Occipital lobe (tissue), 2 donors: Measurements from ENCODE around the gene GRHL3. TPM values are rescaled to one million over a fixed set of nuclear protein-coding genes. Genes with fewer than 3 reads are reported as not detected.

Experiments
- DNase-seq: peaks from one replicate; lab custom pipeline; 2025; lab: John Stamatoyannopoulos, UW
- total RNA-seq: library from RNA; depleted of rRNA; stranded (reverse); fragments of >200 nt; gene quantifications from one replicate; pipeline ENCODE4 v1.2.3, GENCODE V29; 2014

Gene GRHL3
- total RNA-seq, 1 donor from 2014 or later, result not detected

DNA sequence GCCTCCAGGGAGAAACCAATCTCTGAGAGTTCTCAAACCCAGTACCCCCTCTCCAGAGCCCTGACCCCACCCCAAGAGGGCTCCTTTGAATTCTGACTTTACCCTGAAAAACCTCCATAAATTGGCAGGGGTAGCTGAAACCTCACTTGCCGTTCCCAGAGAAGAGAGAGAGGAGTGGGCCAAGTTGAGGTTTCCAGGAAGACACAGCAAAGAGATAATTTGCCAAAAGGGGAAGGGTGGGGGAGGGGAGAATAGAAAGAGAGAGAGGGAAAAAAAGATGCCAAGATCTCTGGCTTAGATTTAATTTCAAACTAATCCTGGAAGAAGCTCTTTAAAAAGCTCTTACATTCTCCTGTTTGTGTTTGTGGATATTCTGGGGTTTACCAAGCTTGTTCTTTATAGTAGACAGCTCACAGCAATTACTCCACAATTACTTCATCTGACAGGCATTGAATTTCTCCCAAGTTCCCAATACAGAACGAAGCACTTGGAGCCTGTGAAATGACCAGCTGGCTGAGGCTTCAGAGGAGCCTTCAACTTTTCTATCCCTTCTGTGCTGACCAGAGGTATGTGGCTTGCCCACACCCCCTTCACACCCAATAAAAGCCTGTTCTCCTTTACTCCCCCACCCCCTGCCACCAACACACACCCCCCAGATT is 1.1 kb upstream of the GRHL3 start:
- no peak for DNase-seq

DNA sequence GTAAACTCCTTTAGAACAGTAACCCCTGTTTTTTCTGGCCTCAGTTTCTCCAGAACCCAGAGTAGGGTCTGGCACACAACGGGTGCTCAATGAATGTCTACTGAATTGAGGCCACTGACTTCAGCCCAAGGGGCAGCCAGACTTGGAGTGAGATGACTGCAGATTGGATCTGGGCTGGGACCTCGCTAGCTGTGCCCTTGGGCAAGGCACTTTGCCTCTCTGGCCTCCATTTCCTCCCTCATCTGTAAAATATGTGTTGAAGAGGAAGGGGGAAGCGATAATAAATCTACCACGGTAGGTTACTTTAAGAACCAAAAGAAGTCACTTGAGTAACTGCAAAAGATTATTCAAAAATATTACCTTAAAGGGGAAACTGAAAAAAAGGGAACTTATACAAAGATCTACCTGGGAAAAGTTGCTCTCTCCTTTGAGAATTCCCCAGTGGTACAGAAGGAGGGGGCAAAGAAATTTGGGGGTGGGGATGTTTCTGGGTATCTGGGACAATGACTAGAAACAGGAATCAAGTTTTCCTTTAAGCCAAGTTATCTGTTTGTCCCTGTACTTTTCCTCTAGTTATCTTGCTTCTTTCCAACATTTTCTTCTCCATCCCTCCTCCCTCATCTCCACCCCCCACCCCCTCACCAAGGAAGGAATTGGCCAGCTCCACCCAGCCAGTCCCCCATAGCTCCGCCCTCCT is 394 bp upstream of the GRHL3 start:
- no peak for DNase-seq

DNA sequence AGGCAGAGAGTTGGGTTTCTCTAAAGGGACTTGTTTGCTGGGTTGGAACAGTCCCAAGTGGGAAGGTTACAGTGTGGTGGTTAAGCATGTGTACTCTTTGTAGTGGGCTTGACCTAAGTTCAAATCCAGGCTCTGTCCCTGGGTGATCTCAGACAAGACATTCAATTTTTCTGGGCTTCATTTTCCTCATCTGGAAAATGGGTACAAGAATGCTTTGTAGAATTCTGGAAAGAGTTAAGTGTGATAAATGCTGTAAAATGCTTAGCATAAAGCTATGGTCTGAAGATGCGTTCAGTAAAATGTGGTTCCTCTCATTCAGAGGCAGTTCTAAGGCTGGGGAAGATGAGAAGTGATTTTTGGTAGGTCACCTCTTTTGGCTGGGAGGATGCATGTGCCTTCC is 805 bp downstream of the GRHL3 start:
- no peak for DNase-seq

DNA sequence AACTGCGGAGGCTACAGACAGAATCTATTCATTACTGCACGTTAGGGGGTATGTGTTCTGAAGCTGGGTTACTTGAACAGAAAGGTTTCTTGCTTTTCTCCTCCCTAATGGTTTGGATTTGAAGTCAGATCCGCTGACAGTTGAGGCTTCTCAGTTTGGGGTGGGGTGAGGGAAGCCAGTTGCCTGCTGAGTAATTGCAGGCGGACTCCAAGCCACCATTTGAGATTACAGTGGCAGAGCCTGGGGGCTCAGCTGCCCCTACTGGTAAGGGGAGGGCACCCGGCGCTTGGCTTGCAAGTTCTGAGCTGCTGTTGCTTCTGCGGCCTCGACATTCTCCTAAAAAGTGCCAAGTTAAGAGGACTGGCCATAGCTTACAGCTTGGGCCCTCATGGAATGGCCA is 2.0 kb downstream of the GRHL3 start:
- no peak for DNase-seq

DNA sequence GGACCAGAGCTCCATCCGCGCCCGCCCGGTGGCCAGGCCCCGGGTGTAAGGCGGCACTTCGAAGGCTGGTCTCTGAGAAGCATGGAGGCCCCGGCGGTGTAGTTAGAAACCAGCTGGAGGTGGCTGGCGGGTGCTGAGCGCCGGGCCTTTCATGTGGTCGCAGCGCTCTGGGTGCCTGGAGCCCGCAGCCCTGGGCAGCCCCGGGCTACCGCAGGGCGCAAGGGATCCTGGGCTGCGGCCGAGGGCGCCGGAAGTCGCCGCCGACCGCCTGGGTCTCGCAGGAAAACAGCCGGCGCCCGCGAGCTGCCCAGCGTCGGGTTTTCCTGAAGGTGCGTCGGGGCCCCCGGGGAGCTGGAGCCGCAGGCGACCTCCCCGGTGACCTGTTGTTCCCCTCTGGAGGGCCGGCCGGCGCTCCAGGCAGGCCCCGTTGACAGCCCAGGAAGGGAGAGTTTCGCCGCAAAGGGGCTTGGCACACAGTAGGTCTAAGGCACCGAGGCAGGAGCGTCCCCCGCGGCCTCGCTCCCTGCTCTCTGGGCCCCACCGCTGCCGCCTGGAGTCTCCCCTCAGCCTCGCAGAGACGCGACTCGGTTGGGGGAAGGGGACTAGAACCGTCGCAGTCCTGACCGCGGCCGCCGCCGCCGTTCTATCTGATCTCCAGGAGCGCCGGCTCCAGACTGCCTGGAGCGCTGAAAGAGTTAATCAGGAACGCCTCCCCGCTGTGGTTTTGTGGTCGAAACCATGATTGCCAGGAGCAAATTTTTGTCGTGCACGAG is 2.7 kb downstream of the GRHL3 start:
- DNase-seq, result no peak

DNA sequence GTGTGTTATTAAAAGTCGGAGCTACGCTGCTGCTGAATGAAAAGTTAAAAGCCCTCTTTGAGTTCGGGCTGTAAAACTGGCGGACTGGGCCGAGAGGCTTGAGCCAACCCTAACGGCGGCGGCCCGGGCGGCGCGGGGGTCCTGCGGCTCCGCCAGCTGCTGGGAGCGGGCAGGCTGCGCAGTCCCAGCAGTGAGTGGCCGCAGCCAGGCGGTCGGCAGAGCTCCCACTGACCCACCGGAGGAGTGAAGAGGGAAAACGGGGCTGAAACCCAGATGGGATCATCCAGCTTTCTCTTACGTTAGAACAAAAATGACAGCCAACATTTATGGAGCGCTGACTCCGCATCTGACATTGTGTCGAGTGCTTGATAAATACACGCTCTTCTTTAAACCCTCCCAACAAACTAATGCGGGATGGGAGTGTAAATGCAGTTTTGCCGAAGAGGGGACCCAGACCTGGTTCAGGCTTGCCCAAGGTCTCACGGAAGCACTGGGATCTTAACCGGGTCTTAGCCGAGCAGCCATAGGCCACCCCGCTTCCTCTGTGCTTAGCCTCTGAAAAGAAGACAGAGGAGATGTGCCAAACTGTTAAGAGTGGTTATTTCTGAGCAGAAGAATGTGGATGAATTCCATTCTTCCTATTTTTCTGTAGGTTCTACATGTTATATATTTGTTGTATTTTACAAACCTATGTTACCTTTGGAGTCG is 3.5 kb downstream of the GRHL3 start:
- DNase-seq, result no peak

DNA sequence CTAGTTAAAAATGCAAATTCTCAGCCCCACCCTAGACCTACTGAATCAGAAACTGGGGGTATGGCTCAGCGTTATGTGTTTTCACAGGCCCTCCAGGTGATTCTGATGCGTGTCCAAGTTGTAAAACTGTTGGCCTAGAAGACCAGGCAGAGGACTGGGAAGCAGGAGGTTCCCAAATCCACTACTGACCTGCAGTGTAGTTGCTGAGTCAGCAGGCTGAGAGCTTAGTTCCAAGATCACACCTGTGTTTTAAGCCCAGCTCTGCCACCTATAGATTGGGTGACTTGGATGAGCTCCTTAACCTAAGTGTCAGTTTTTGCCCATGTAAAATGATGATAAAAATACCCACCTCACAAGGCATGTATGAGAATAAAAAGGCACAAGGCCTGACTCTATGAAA is 4.1 kb downstream of the GRHL3 start:
- DNase-seq, result no peak

DNA sequence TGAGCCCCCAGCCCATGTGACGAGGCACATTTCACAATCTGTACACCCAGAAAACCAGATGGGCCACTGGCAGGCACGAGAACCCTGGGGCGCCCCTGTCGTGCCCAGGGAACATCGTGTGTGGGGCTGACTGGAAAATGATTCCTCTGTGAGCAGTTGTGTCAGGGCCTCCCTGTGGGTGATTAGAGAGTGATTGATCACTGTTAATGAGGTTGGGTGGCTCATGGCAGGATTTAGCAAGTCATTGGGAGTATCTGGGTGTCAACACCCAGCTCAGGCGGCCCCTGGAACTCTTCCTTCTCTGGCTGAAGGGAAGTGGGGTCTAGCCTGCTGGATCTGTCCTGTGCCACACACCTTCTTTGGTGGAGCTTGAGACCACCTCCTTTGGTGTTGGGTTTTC is 5.7 kb downstream of the GRHL3 start:
- DNase-seq, result no peak

DNA sequence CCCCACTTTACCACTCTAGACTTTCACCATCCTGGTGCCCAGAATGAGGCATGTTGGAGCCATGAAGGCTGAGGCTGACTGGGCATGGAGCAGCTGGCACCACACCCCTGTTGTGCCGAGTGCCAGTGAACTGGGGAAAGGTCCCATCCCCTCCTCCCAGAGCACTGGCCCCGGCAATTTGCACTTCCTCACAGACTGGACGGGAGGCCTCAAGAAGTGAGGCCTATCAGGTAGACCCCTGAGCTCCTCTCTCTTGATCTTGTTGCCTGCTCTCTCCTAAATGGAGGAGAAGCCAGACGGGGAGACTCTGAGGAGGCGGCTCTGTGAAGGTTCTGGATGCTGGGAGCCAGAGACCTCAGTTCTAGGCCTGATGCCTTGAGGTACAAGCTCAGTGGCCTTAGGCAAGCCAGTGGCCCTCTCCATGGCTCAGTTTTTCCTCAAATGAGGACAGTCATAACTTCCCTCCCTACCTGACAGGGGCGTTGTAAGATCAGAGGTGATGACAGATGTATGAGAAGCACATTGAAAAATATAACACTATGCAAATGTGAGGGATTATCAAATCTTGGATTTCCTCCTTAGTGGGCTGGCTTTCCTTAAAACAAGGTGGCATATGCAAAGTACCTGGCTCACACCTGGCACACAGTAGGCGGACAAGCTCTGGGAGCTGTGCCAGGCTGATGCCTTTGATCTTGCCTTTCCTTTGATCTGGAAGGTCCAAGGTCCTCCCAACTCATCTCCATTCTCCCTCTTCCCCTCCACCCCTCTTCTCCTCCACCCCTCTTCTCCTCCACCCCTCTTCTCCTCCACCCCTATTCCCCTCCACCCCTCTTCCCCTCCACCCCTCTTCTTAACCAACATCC is 6.7 kb downstream of the GRHL3 start:
- DNase-seq, result no peak

DNA sequence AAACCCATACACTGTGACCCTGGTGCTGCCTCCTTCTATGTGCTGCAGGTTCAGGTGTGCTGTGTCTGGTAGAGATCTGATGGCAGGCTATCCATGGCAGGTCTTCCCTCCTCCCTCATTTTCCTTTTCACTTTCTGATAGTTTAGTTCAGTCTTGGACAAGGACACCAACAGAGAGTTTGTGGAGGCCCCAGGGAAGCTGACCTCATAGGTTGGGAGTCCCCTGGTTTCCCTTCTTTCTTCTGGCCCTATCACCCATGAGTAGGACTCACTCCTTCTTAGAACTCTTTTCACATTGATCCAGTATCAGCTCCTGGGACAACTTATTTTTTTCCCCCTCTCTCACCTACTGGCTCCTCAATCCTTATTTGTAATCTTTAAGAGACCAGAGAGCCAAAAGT is 8.3 kb downstream of the GRHL3 start:
- DNase-seq, result no peak

DNA sequence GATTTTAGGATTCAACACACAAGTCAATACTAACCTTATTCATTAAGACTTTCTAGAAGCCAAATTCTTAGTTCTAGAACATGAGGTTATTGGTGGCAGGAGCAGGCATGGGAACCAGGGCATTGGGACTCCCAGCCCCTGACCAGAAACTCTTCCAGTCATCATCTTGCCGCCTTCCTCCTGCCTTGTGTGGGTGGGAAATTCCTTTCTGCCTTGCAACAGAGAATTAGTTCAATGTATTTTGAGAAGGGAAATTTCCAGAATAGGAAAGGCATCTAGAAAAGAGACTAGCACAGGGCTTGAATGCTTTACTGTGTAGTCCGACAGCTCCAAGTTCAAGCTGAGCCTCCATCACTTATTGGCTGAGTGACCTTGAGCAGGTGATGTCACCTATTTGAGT is 8.7 kb downstream of the GRHL3 start:
- no peak for DNase-seq

DNA sequence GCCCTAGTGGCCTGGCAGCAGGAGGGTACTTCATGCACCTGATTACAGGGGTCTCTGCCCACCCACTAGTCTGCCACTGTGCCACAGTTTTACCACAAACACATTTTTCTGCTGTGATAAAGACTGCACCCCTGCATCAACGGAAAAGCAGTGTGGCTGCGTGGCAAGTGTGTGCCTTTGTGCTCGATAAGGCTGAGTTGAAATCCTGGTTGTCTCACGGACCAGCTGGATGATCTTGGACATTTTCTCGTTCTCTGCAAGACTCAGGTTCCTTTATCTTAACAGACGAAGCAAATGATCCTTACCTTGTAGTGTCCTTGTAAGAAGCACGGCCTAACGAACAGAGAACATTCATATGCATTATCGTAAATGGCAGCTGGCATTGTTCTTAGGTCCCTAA is 10.2 kb downstream of the GRHL3 start:
- DNase-seq, result no peak

DNA sequence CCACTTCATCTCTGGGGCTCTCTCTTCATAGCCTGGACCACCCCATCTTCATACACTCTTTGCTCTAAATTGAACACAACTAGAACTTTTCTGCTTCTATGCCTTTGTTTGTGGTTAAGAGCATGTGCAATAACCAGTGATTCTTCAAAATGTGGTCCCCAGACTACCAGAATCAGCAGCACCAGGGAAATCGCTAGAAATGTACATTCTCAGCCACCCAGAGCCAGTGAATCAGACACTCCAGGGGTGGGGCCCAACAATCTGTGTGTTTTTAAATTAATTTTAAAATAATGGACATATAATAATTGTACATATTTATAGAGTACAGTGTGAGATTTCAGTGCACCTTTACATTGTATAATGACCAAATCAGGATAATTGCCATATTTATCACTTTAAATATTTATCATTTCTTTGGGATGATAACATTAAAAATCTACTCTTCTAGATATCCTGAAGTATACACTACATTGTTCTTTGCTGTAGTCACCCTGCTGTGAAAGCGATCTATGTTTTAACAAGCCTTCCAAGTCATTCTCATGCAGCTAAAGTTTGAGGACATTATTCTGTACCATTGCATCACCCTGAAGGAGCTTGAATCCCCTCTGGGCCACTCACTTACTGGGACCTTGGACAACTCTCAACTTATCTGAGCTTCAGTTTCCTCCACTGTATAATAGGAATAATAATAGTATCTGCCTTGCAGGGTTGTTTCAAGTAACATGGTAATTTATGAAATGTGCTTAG is 10.8 kb downstream of the GRHL3 start:
- no peak for DNase-seq

DNA sequence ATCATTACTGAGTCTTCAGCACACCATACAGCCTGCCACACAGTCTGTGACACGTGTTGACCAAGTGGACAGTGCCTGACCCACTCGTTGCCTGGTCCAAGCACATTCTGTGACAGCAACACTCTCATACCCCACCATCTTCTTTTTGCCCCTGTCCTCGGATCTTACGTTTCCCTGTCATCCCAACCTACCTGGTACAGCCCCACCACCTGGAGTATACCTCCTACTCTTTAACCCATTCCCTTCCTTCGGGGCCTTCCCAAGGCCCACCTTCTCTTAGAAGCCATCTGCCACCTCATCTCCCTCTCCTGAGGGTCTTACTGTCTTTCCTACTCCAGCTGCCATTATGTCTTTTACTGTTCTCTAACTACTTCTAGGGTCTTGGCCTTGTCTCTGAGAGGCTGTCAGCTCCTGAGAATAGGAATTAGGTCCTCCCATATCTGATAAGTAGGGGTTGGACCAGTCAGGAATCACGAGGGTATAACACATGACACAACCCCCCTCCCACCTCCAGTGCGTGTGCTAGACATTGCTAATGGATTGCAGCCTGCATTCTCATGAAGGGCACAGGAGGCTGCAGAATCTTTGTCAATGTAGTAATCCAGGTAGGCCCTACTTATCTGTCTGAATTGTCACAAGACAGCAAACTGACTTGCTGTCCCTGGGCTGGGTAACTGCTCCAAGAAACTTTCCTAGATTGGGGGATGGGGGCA is 13.0 kb downstream of the GRHL3 start:
- DNase-seq, result no peak

DNA sequence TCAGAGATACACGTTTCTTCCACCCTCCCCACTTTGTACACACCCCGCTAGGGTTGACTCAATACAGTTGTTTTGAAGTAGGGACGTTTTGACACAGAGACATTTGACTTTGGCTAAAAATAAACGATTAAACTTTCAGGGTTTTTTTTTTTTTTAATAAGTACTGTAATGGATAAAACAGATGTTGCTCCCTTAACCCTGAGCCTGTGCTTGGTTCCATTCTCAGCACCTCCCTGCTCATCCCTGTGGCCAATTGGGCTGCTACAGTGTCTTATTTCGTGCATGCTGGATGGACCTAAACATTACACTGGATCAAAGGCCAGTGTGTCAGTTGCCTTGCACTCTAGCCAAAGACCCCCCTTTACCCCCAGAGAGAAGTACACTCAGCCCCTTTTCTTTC is 16.9 kb downstream of the GRHL3 start:
- DNase-seq, result no peak

DNA sequence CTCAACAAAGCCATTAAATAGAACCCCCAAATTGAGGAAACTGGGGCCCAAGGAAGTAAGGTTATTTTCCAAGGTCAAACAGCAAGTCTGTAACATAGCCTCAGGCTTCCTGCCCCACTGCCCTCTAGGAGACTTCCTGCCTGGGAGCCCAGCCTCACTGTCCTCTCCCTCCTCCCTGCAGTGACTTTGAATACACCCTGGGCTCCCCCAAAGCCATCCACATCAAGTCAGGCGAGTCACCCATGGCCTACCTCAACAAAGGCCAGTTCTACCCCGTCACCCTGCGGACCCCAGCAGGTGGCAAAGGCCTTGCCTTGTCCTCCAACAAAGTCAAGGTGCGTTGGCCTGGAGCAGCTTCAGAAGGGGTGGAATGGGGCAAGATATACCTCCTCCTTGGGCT is 18.3 kb downstream of the GRHL3 start:
- DNase-seq, result no peak

DNA sequence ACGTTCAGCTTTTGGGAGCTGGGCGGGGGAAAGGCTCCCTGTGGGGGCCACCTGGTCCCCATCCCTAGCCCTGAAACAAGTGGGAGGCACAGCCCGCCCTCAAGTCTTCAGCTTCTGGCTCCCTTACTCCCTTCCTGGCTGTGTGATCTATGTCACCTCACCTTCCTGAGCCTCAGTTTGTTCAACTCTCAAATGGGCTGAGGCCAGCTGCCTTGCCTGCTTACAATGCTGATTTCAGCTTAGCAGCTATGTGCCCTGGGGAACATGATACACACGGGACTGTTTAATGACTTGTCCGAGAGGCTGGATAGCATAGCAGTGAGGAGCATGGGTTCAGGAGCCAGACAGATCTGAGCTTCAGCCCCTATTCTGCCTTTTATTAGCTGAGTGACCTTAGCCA is 19.3 kb downstream of the GRHL3 start:
- DNase-seq, result no peak

DNA sequence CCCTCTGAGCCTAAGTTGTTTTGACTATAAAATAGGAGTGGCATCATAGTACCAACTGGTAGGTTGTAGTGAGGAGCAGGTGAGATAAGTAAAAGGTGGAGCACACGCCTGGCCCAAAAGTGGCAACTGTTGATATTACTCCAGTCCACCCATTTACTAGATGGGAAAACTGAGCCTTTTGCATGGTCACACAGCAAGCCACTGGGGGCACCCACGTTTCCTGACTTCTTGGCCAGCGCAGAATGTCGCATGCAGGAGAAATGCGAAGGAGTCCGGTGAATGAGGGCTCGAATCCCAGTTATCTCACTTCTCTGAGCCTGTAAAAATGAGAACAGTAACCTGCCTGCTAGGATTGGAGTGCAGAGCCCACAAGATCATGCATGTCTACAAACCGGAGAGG is 20.8 kb downstream of the GRHL3 start:
- DNase-seq, result no peak

DNA sequence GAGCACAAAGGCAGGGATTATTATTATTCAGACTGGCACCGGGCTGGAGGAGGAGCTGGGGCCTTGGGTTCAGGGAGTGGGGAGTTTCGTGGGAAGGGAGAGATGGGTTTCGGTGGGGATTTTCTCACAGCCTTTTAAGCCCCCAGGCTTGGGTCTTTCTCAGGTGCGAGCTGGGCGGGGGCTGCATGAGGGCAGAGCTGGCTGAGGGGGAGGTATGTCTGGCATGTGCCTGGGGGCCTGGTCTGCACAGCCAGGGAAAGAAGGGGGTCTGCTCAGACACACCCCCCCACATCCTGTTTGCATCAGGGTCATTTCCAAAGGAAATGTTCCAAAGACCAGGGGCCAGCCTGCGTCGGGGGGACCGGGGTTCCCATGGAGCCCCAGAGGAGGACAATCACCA is 21.6 kb downstream of the GRHL3 start:
- DNase-seq, result no peak

DNA sequence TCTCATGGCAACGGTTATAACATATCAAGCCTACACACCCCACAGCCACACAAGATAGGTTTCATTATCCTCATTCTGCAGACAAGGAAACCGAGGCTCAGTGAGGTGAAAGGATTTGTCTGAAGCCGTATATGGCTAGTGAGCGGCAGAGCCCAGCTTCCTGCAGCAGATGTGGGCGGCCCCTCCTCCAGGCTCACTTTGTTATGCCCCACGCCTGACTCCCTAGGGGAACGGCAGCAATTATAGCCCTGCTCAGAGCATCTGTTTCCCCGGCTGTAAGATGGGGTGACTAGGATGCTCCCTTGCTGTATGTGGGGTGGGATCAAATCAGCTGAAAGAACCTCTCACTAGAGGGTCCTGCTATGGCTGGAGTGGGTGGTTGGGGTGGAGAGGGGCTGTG is 22.1 kb downstream of the GRHL3 start:
- no peak for DNase-seq
